Activated naive CD4-positive, alpha-beta T cell treated with anti-CD3 and anti-CD28 coated beads for 36 hours (primary cell): Measurements from ENCODE around the gene MDFIC2. TPM values are rescaled to one million over a fixed set of nuclear protein-coding genes. Genes with fewer than 3 reads are reported as not detected.
"Not testable (repeated sequence)": the region's sequence is repeated elsewhere in the genome, so short reads cannot be mapped to it uniquely, and the experiment has no call there.

Source experiments
- CTCF ChIA-PET: fragments of 350-600 bp; sonication (Branson Sonifier 250); formaldehyde crosslinking; loops from one replicate; lab custom pipeline; 2021; ENCODE audit warnings: antibody characterized with exemption; lab: Charles Lee
- DNase-seq: peaks from one replicate; pipeline ENCODE4 v3.0.0-alpha.2; 2020
- H3K27ac Mint-ChIP-seq: one replicate; pipeline ENCODE4 v1.8.0; 2021; ENCODE audit warnings: mild to moderate bottlenecking, mixed read lengths
- H3K27me3 Mint-ChIP-seq: one replicate; pipeline ENCODE4 v1.8.0; 2021; ENCODE audit warnings: low read depth, mixed read lengths
- H3K36me3 Mint-ChIP-seq: one replicate; pipeline ENCODE4 v1.8.0; 2021; ENCODE audit warnings: low read depth, mixed read lengths
- H3K4me1 Mint-ChIP-seq: one replicate; pipeline ENCODE4 v1.8.0; 2021; ENCODE audit warnings: low read depth, mixed read lengths
- H3K4me3 Mint-ChIP-seq: one replicate; pipeline ENCODE4 v1.8.0; 2021; ENCODE audit warnings: mild to moderate bottlenecking, moderate library complexity, mixed read lengths
- H3K9me3 Mint-ChIP-seq: one replicate; pipeline ENCODE4 v1.8.0; 2021; ENCODE audit warnings: mixed read lengths
- intact Hi-C: fragments of 100-400 bp; cut with micrococcal nuclease; formaldehyde crosslinking; loops from one replicate; pipeline ENCODE4 v1.15.1; 2023
- total RNA-seq, 2 experiments: library from RNA; stranded (reverse); gene quantifications; one replicate each; pipeline ENCODE4 v1.2.3, GENCODE V29; 2021

Gene MDFIC2
- total RNA-seq, 2 experiments from 2014 or later = not detected

DNA sequence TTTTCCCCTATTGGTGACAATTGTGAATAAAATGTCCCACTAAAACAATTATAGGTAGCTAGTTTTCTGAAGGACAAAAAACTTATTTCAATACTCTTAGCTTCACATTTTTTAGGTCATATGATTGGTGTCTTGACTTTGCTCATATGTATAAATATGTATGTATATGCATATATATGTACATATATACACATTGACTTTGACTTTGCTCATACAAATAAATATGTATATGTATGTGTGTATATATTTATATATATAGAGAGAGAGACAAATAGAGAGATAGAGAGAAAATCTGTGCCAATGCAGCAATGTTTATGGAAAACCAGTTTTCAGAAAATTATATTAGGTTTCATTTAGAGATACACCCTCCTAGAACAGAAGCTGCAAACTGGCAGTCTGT is 5.7 kb downstream of the MDFIC2 start:
- peaks cover 12% of the 10 kb centered on the region for H3K27me3 Mint-ChIP-seq
- no peaks in the 10 kb centered on the region for H3K9me3 Mint-ChIP-seq
- no peaks in the 10 kb centered on the region for H3K4me1 Mint-ChIP-seq
- no peak for DNase-seq
- no peaks in the 10 kb centered on the region for H3K36me3 Mint-ChIP-seq
- H3K27ac Mint-ChIP-seq = no peak overlapping the region
- intact Hi-C loops = no loop called here
- no peak overlapping the region for H3K4me3 Mint-ChIP-seq
- CTCF ChIA-PET = no interaction called here

DNA sequence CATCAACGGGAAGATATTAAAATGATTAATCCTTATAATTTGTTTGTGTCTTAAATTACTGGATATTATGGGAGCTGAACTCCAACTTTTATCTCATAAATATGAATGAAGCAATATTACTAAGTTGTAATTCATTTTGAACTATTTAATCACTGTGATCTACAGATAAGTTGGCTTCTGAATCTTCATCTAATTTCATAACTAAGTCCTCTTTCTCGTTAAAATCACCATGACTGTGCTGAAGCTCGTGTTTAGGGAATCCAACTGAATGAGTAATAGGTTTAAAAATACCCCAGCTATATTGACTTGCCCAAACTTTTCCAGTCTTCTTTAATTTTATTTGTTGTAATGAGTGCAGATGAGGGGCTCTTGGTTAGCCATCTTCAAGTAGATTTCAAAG is 14.1 kb downstream of the MDFIC2 start:
- no peaks in the 10 kb centered on the region for H3K4me1 Mint-ChIP-seq
- no peaks in the 10 kb centered on the region for H3K9me3 Mint-ChIP-seq
- intact Hi-C loops = no loop called here
- H3K36me3 Mint-ChIP-seq = no peaks in the 10 kb centered on the region
- CTCF ChIA-PET = no interaction called here
- H3K27me3 Mint-ChIP-seq = peaks cover 4% of the 10 kb centered on the region
- no peak for DNase-seq
- H3K27ac Mint-ChIP-seq = no peak overlapping the region
- H3K4me3 Mint-ChIP-seq = no peak overlapping the region

DNA sequence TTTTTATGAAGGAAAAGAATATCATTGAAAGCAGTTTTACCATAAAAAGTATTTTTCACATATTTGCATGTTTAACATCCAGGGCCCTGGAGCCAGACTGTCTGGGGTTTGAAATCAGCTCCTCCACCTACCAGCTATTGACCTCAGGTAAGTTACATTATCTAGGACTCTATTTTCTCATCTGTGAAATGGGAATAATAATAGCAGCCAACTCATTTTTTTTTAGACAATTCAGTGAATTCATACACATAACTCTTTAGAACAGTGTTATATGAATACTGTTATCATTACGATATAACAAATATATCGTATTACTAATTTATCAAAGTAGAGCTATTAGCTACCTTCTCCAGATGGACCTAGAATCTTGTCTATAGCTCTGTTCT is 21.3 kb downstream of the MDFIC2 start:
- Mint-ChIP-seq H3K9me3 (peaks cover 1% of the 10 kb centered on the region), H3K4me1 (no peaks in the 10 kb centered on the region), H3K27me3 (no peaks in the 10 kb centered on the region), H3K4me3 (no peak overlapping the region), H3K36me3 (no peaks in the 10 kb centered on the region), H3K27ac (no peak overlapping the region)
- intact Hi-C loops = no loop called here
- no peak for DNase-seq
- CTCF ChIA-PET = interaction anchor here (0.6 kb wide), 1 partner anchor 1737 kb away, joined by 5 read pairs; no protein-coding TSS in a partner anchor

DNA sequence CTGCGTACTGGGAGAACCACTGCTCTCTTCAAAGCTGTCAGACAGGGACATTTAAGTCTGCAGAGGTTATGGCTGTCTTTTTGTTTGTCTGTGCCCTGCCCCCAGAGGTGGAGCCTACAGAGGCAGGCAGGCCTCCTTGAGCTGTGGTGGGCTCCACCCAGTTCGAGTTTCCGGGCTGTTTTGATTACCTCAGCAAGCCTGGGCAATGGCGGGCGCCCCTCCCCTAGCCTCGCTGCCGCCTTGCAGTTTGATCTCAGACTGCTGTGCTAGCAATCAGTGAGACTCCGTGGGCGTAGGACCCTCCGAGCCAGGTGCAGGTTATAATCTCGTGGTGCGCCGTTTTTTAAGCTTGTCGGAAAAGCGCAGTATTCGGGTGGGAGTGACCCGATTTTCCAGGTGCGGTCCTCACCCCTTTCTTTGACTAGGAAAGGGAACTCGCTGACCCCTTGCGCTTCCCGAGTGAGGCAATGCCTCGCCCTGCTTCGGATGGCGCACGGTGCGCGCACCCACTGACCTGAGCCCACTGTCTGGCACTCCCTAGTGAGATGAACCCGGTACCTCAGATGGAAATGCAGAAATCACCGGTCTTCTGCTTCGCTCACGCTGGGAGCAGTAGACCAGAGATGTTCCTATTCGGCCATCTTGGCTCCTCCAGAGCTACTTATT is 21.9 kb downstream of the MDFIC2 start:
- H3K27ac Mint-ChIP-seq, CTCF ChIA-PET, H3K9me3 Mint-ChIP-seq, H3K4me1 Mint-ChIP-seq, H3K36me3 Mint-ChIP-seq, DNase-seq, H3K4me3 Mint-ChIP-seq, H3K27me3 Mint-ChIP-seq, intact Hi-C loops: not testable (repeated sequence)

DNA sequence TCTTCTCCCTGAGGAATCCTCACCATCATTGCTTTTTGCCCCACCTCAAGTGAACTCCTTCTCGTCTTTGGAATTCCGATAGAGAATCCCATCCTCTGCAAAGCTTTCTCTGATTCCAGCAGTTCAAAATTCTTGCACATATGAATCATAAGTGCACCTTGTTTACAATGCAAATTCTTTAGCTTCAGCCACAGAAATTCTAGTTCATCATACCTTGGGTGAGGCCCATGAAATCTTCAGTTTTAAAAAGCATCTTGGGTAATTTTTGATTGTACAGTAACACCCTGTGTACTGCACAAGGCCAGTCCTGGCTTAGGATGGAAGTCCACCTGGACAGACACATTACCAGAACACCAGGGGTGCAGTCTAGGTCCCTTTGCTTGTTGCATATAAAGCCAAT is 30.8 kb downstream of the MDFIC2 start:
- CTCF ChIA-PET = no interaction called here
- intact Hi-C loops = no loop called here
- no peak for DNase-seq
- Mint-ChIP-seq H3K27me3 (no peaks in the 10 kb centered on the region), H3K27ac (no peak overlapping the region), H3K36me3 (no peaks in the 10 kb centered on the region), H3K4me1 (no peaks in the 10 kb centered on the region), H3K4me3 (no peak overlapping the region), H3K9me3 (peaks cover 5% of the 10 kb centered on the region)

DNA sequence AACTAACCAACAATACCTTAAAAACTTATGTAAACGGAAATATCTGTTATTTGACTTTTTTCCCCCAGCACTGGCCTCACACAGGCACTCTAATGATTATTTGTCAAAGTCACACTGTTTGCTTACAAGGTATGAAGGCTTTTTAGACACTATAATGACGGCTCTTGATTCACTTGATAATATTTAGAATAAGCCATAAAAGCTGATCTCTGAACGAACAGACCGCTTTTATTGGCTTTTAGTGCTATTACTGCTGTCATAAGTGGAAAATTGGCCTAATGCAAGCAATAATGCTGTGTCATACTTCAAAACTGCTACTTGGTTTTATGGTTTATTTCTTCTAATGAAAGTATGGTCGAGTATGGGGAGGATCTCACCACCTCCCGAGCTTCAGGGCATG is 35.1 kb downstream of the MDFIC2 start:
- Mint-ChIP-seq H3K27ac (no peak overlapping the region), H3K9me3 (no peaks in the 10 kb centered on the region), H3K27me3 (no peaks in the 10 kb centered on the region), H3K4me1 (no peaks in the 10 kb centered on the region), H3K4me3 (no peak overlapping the region), H3K36me3 (no peaks in the 10 kb centered on the region)
- CTCF ChIA-PET = no interaction called here
- intact Hi-C loops = no loop called here
- no peak for DNase-seq

DNA sequence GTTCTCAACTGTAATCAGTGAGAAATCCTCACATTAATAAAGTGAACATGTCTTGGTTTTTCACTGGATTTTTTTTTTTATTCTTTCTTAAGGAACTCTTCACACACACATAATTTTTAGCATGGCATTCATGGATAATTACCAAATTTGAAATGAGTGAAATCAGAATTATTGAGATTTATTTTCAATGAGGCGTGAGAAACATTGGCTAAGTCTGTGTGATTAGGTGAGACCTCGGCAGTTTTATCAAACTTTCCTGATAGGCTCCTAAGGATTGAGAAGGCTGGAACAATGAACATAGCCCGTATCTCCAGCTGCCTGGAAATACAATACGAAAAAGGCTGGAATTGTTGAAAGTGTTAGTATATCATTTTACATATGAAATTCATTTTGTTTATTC is 35.5 kb downstream of the MDFIC2 start:
- CTCF ChIA-PET = no interaction called here
- Mint-ChIP-seq H3K9me3 (no peaks in the 10 kb centered on the region), H3K27me3 (no peaks in the 10 kb centered on the region), H3K27ac (no peak overlapping the region), H3K4me1 (no peaks in the 10 kb centered on the region), H3K36me3 (no peaks in the 10 kb centered on the region), H3K4me3 (no peak overlapping the region)
- no peak for DNase-seq
- intact Hi-C loops = no loop called here

DNA sequence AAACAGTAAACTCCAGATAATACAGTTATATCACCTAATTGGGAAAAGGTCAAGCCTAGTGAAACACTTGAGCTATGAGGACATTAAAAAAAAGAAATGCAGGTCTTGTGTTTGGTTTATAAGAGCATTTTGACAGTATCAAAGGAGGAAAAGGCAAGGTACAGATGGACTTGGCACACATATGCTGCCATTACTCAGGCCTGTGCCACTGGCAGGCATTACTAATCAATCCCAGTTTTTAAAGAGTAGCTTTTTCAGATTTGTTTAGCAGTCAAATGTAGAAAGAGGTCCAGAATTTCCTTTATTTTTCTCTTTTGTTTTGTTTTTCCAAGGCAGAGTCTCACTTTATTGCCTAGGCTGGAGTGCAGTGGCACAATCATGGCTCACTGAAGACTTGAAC is 38.9 kb downstream of the MDFIC2 start:
- CTCF ChIA-PET = no interaction called here

DNA sequence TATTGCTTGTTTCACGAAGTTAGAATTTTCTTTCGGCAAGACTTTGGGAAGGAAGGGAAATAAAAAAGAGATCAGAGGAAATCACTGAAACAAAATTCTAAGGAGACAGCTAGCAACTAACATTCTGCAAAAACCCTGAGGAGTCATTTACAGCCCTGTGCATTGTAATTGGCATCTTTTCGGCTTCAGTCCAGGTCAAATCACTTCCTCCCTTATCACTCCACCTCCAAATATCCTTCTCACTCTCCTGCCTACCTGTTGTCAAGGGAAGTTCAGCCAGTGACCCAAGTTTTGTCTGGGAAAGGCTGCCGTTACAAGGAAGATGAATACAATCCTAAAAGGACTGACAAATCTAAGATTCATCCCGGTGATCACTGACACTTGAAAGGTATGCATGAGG is 39.6 kb downstream of the MDFIC2 start:
- CTCF ChIA-PET = no interaction called here

More for the DNA sequence above, 38.9 kb downstream of the MDFIC2 start:
- no peaks in the 10 kb centered on the region for H3K27me3 Mint-ChIP-seq
- intact Hi-C loops = no loop called here
- no peaks in the 10 kb centered on the region for H3K9me3 Mint-ChIP-seq
- H3K4me1 Mint-ChIP-seq = no peaks in the 10 kb centered on the region
- H3K27ac Mint-ChIP-seq = no peak overlapping the region
- H3K4me3 Mint-ChIP-seq = no peak overlapping the region
- no peak for DNase-seq
- H3K36me3 Mint-ChIP-seq = no peaks in the 10 kb centered on the region

DNA sequence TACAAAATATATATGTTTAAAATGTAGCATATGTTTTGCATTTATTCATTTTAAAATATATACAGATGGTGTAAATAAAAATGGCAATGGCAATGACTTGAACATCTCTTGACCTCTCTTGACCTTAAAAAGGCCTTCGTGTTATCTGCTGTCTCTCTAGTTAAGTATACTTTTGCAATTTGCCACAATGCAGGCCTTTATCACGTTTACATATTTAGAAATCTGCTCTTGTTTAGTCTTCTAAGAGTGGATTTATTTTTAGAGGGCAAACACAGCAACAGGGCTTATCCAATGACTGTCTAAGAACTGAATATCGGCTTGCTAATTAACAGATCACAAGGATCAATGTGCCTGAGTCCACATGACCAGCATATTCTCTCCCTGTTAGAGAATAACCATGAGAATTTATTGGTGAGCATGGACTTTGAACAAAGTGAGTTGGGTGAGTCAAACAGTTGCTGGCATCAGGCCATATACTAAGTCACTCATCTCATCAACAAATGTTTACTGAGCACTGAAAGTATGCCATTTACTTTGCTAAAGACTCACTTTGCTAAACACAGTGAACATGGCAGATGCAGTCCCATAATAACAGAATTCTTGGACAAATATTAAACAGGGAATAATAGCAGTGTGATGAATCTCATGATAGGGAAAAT is 48.2 kb downstream of the MDFIC2 start:
- no peaks in the 10 kb centered on the region for H3K4me1 Mint-ChIP-seq
- no peaks in the 10 kb centered on the region for H3K9me3 Mint-ChIP-seq
- no peak overlapping the region for H3K4me3 Mint-ChIP-seq
- H3K36me3 Mint-ChIP-seq = no peaks in the 10 kb centered on the region
- DNase-seq = no peak
- intact Hi-C loops = no loop called here
- no peak overlapping the region for H3K27ac Mint-ChIP-seq
- CTCF ChIA-PET = no interaction called here
- H3K27me3 Mint-ChIP-seq = no peaks in the 10 kb centered on the region

More for the DNA sequence above, 39.6 kb downstream of the MDFIC2 start:
- H3K27me3 Mint-ChIP-seq = no peaks in the 10 kb centered on the region
- no peaks in the 10 kb centered on the region for H3K36me3 Mint-ChIP-seq
- H3K9me3 Mint-ChIP-seq = no peaks in the 10 kb centered on the region
- H3K4me1 Mint-ChIP-seq = no peaks in the 10 kb centered on the region
- H3K4me3 Mint-ChIP-seq = no peak overlapping the region
- DNase-seq = no peak
- no peak overlapping the region for H3K27ac Mint-ChIP-seq
- intact Hi-C loops = no loop called here

DNA sequence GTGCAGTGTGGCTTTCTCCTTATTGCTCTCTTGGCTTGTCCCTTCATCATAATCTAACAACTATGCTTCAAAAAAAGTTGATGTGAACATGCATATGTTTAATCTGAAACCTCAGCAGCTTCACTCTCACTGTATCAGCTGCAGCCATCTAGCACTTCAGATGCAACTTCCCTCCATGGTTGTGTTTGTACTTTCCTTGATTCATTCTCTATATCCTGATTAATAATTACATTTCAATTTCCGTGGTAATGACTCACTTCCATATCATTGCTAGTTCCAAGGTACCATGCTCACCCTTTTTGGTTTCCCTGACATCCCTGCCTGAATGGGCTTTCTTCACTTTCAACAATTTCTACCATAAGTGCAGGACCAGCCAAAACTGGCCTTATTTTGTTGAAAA is 51.2 kb downstream of the MDFIC2 start:
- intact Hi-C loops = no loop called here
- H3K4me3 Mint-ChIP-seq = no peak overlapping the region
- H3K9me3 Mint-ChIP-seq = no peaks in the 10 kb centered on the region
- no peaks in the 10 kb centered on the region for H3K36me3 Mint-ChIP-seq
- H3K4me1 Mint-ChIP-seq = no peaks in the 10 kb centered on the region
- no peak for DNase-seq
- H3K27me3 Mint-ChIP-seq = no peaks in the 10 kb centered on the region
- no peak overlapping the region for H3K27ac Mint-ChIP-seq
- CTCF ChIA-PET = no interaction called here

DNA sequence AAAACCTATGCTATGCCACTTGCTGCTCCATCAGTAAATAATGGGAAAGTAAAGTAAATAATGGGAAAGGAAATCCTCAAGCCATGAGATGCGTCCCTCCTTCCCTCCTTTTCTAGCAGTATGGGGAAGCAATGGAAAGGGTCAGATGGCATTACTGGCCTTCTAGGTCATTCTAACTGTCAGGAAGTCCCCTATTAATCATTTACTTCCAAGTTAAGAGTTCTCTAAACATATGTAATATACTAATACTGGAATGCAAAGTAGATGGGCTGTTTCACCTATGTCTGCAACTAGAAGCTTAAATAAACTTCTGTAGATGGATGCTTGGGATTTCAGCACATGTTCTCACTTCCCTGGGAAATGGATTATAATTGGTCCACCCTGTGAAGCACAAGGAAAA is 55.9 kb downstream of the MDFIC2 start:
- intact Hi-C loops = no loop called here
- no peak overlapping the region for H3K4me3 Mint-ChIP-seq
- H3K36me3 Mint-ChIP-seq = no peaks in the 10 kb centered on the region
- no peaks in the 10 kb centered on the region for H3K9me3 Mint-ChIP-seq
- H3K27me3 Mint-ChIP-seq = peaks cover 1% of the 10 kb centered on the region
- H3K27ac Mint-ChIP-seq = no peak overlapping the region
- DNase-seq = no peak
- no peaks in the 10 kb centered on the region for H3K4me1 Mint-ChIP-seq
- CTCF ChIA-PET = no interaction called here

DNA sequence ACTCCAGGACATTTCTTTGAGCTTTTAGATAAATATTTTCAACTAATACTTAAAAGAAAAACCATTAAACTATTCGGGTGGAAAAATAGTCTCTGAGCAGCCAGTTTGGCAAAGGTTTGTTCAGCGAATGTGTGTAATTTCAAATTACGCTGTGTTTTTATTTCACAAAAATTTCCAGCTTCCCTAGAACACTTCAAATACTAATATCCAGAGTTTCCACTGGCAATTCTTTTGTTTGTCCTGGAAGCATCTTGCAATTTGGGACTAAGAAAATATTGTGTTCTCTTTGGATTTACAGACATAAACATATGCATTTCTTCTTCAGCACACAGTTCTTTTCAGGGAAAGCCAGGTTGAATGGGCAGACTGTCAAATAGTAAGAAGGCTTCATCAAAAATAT is 61.9 kb downstream of the MDFIC2 start:
- H3K4me3 Mint-ChIP-seq = no peak overlapping the region
- peaks cover 15% of the 10 kb centered on the region for H3K27me3 Mint-ChIP-seq
- intact Hi-C loops = no loop called here
- CTCF ChIA-PET = no interaction called here
- peaks cover 5% of the 10 kb centered on the region for H3K9me3 Mint-ChIP-seq
- DNase-seq = no peak
- no peaks in the 10 kb centered on the region for H3K36me3 Mint-ChIP-seq
- H3K27ac Mint-ChIP-seq = no peak overlapping the region
- no peaks in the 10 kb centered on the region for H3K4me1 Mint-ChIP-seq
